NCI-H345 (cell line): ENCODE measurements around the gene KRT32.
"Not testable (repeated sequence)": the region's sequence is repeated elsewhere in the genome, so short reads cannot be mapped to it uniquely, and the experiment has no call there.

Experiments used
- DNase-seq: peaks from one replicate; lab custom pipeline; 2025; lab: John Stamatoyannopoulos, UW

KRT32 gene

GRCh38 chr17:41424111-41424635, 43.0 kb downstream of the KRT32 start, which contains the start of gene KRT37:
Gene KRT37, minus strand, starts transcription at chr17:41424585. Its CDS starts 62 bp downstream, at chr17:41424523.
- no peak for DNase-seq

- not testable (repeated sequence) for DNase-seq
These were observed 44.6 kb downstream of the KRT32 start for GRCh38 chr17:41422586-41422985.

- DNase-seq: no peak
These were observed 45.6 kb downstream of the KRT32 start for GRCh38 chr17:41421617-41422016.

- no peak for DNase-seq
These were observed 46.1 kb downstream of the KRT32 start for GRCh38 chr17:41421116-41421515.

- DNase-seq: no peak
These were observed 47.1 kb downstream of the KRT32 start for GRCh38 chr17:41420134-41420533.

- DNase-seq: no peak
These were observed 47.5 kb downstream of the KRT32 start for GRCh38 chr17:41419716-41420115.

GRCh38 chr17:41418116-41418860, 48.9 kb downstream of the KRT32 start:
- DNase-seq: no peak

- no peak for DNase-seq
These were observed 49.6 kb downstream of the KRT32 start for GRCh38 chr17:41417576-41418015.

GRCh38 chr17:41417127-41417526, 50.1 kb downstream of the KRT32 start:
- no peak for DNase-seq

GRCh38 chr17:41416479-41416878, 50.7 kb downstream of the KRT32 start:
- peak; percentile 7 for DNase-seq

GRCh38 chr17:41415833-41416335, 51.3 kb downstream of the KRT32 start:
- DNase-seq: no peak

GRCh38 chr17:41415411-41415810, 51.8 kb downstream of the KRT32 start:
- DNase-seq: no peak

GRCh38 chr17:41413982-41414381, 53.2 kb downstream of the KRT32 start:
- no peak for DNase-seq

- DNase-seq: no peak
These were observed 53.7 kb downstream of the KRT32 start for GRCh38 chr17:41413353-41413957.

GRCh38 chr17:41411072-41411840, 55.9 kb downstream of the KRT32 start:
- no peak for DNase-seq
